HG02588 (cell line): Measurements from ENCODE around the gene CYP2F1.

Experiments
- ATAC-seq: cut with Tn5 transposase; IDR thresholded peaks from one replicate; pipeline ENCODE4 v1.9.1; 2021; ENCODE audit warnings: mild to moderate bottlenecking, moderate library complexity; ENCODE audit not compliant: unreplicated experiment

Gene CYP2F1

DNA sequence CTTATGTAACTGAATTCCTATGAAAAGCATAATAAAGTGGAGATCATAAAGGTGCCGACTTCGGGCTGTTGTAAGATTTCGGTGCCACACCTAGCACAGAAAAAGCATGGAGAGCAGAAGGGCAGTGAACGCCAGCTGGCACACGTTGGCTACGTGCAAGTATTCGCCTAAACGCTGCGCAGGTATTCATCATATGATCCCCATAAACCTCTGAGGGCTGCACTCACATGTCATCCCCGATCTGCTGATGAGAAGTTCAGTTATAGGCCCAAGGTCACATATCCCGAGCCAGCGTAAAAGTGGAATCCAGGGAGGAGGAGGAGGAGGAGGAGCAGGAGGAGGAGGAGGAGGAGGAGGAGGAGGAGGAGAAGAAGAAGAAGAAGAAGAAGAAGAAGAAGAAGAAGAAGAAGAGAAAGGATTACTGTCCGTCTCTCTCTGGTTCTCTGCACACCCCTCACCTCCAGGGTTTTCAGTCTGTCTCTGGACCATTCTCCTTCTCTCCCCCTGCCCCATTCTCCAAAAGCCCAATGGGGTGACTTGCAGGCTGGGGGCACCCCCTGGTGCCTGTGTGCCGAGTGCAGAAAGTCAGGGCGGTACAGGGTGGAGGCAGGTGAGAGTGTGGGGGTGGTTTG lies 60.2 kb downstream of the CYP2F1 start:
- no peak for ATAC-seq

DNA sequence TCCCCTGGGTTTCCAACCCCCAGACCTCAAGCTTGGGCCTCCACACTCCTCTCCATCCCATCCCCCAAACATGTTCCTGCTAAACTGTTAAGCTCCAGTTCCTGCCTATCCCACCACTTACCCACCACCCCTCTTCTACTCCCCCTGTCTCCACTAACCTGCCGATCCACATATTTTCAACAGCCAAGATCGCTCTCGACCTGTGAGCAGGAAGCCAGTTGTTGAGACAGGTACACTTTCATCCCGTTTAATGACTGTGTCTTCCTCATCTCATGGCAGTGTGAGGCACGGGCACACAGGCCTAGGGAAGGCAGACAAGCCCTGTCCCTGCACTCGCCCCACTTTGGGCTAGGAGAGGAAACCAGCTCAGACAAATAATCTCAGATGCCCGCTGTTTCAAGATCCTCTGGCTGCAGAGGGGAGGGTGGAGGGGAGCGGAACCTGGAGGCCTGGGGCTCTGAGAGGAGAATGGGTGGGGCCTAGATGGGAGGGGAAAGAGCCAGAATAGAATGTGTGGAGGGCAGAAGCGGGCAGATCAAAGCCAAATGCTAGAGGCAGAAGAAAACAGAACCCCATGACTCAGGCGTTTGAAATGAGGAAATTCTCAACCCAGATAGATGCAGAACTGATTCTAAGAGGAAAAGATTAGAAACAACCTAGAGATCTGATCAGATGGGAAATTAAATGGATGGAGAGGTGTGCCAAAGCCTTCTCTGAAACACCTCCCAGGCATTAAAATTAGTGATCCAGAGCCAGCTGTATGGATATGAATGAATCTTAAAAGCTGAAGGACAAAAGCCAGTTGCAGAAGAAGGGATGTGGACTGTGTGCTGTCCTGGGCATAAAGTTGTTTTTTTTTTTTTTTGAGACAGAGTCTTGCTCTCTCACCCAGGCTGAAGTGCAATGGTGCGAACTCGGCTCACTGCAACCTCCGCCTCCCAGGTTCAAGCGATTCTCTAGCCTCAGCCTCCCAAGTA lies 61.9 kb downstream of the CYP2F1 start:
- no peak for ATAC-seq
